Measurements from ENCODE around the gene FHL2.

FHL2 gene

GRCh38 chr2:105376789-105377240 lies 22.0 kb downstream of the FHL2 start:
- DNase-seq: no peak

- no peak for DNase-seq
These were observed 22.8 kb downstream of the FHL2 start for GRCh38 chr2:105376010-105376409.

- no peak for DNase-seq
These were observed 23.8 kb downstream of the FHL2 start for GRCh38 chr2:105375001-105375561.

GRCh38 chr2:105373895-105374401 lies 24.9 kb downstream of the FHL2 start:
- no peak for DNase-seq

- DNase-seq: no peak
These were observed 25.5 kb downstream of the FHL2 start for GRCh38 chr2:105373344-105373781.

GRCh38 chr2:105371810-105372209 lies 27.0 kb downstream of the FHL2 start:
- DNase-seq: no peak

- DNase-seq: no peak
These were observed 27.7 kb downstream of the FHL2 start for GRCh38 chr2:105371156-105371555.

GRCh38 chr2:105369777-105370690 lies 28.8 kb downstream of the FHL2 start:
- no peak for DNase-seq

GRCh38 chr2:105368759-105369408 lies 30.0 kb downstream of the FHL2 start:
- DNase-seq: no peak

- no peak for DNase-seq
These were observed 33.6 kb downstream of the FHL2 start for GRCh38 chr2:105365206-105365605.

GRCh38 chr2:105364436-105365139 lies 34.3 kb downstream of the FHL2 start:
- no peak for DNase-seq

- DNase-seq: no peak
These were observed 35.8 kb downstream of the FHL2 start for GRCh38 chr2:105362862-105363591.

GRCh38 chr2:105361102-105361889 lies 37.6 kb downstream of the FHL2 start:
- DNase-seq: no peak

- no peak for DNase-seq
These were observed 40.3 kb downstream of the FHL2 start for GRCh38 chr2:105358593-105358992.

GRCh38 chr2:105357122-105357521 lies 41.7 kb downstream of the FHL2 start:
- DNase-seq: no peak

GRCh38 chr2:105344704-105345345 lies 54.0 kb downstream of the FHL2 start:
- DNase-seq: no peak

- no peak for DNase-seq
These were observed 59.4 kb downstream of the FHL2 start for GRCh38 chr2:105339414-105339813.

GRCh38 chr2:105338020-105338385 lies 60.8 kb downstream of the FHL2 start:
- DNase-seq: no peak

- peak; percentile 81 for DNase-seq
These were observed 61.5 kb downstream of the FHL2 start, which contains the start of gene C2orf49 for GRCh38 chr2:105337122-105338019. C2orf49 (plus strand) TSS chr2:105337540; CDS start chr2:105337588, 48 bp downstream.

GRCh38 chr2:105336786-105337121 lies 62.1 kb downstream of the FHL2 start:
- no peak for DNase-seq
